GM18505 (cell line): ENCODE data around the gene FGF8.

Experiments used
- ATAC-seq: cut with Tn5 transposase; IDR thresholded peaks from one replicate; pipeline ENCODE4 v1.9.1; 2021; ENCODE audit not compliant: unreplicated experiment
- POLR2A ChIP-seq: IDR thresholded peaks from 4 replicates; pipeline ENCODE4 v1.6.1; 2011; ENCODE audit warnings: borderline replicate concordance; ENCODE audit not compliant: insufficient read depth, insufficient read length; ENCODE audit errors: extremely low read depth

FGF8 gene

DNA sequence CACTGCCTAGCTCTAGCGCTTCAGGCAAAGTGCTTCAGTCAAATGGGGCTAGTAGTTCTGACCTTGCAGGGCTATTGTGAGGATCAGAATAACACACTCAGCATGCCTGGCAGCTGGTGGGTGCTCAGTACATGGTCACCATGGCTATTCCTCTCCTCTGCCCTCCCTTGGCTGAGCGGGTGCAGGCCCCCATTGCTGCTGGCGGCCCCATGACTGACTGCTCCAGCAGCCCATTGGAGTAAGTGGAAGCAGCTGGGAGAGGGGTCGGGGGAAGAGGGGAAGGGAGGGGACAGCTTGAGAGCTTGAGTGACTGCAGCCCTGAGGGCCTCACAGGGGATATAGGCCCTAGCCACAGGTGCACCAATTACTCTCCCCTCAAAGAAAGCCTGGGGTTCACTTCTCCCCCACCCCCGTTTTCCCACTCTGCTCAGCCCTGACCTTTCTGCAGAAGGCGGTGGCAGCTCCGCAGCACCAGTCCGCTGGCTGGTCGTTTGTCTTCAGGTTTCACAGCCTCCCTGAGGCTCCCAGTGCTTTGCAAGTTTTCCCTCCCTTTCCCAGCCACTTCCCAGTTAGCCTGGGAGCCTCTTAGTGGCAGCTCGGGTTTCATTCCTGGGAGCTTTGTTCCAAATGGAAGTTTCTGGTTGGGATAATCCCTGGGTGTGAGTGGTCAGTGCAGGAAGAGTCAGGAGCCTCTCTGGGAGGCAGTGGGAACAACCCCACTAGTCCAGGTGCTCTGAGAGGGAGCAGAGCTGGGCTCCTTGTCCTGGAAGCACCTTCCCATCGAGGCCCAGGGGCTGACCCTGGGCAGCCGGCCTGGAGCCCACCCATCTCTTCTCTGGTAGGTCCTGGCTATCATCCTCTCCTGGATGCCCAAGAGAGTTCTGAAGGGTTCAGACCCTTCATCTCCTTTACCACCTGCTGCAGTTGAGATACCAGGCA lies 16.3 kb downstream of the FGF8 start:
- no peak for TF ChIP-seq POLR2A
- no peak for ATAC-seq

DNA sequence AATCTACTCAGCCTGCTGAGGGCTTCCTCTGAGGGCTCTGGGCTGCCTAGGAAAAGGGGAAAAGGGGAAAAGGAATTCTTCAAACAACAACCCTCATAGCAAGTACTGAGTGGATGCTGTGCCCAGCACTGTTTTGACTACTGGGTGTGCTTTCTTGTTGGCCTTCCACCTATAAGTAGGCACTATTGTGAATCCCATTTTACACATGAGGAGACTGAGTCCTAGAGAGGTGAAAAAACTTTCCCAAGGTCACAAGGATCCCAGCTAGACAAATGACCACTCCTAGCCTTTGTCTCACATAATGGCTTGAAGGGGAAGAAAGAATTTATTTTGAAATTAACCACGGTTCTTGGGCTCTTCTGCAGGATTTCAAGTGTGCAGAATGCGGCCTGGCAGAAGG lies 17.1 kb downstream of the FGF8 start:
- ATAC-seq: no peak
- no peak for TF ChIP-seq POLR2A

DNA sequence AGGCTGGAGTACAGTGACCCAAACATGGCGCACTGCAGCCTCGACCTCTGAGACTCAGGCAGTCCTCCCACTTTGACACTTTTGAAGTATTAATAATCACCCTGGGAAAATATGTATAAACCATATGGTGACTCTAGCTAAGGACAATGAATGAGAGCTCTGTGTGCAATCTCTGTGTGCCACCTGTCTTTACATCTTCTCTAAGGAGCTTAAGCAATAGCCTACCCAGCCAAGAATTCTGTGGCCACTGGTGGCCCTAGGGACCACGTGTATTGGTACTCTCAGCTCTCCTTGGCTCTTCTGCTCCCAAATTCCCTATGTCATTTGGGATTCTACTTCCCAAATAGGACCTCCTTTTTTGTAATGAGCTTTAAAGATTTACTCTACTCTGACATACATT lies 23.7 kb downstream of the FGF8 start:
- no peak for ATAC-seq
- no peak for TF ChIP-seq POLR2A

DNA sequence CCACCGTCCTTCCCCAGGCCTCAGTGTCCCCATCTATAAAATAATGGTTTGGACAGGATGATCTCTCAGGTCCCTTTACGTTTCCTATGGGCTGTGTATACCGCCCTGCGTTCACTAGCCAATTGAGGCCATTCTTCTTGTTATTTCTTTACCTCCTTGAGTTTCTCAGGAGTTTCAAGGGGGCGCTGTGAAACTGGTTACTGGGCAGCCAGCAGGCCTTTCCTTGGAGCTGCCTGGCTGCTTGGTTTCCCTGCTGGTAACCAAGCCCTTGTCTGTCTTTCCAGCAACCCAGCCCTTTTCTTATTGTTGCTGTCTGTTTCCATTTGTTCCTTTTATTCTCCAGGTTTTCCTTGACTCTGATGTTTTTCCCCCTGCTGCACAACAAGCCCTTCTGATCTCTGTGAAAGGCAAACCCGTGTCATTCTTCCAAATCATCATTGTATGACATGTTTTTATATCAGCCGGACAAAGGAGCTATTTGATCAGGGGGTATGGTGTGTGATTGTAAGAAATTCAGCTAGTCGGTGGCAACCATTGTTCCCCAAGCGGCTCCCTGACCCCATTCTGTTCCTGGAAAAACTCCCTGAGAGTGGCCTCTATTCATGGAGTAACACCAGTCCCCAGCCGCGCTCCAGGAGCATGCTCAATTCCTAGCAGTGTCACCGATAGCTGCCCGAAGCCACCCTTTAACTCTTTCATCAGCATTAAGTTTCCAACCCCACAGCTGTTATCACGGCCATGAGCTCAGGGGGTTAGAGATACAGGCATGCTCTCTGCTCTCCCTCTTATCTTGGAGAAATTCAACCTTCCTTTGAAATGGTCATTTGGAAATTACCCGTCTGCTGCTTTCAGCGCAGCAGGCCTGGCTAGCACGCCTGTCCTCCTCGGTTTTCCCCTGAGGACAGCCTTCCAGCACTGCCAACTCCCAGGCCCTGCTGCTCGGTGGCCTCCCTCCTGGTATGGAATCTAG lies 26.6 kb downstream of the FGF8 start:
- no peak for TF ChIP-seq POLR2A
- ATAC-seq: no peak

DNA sequence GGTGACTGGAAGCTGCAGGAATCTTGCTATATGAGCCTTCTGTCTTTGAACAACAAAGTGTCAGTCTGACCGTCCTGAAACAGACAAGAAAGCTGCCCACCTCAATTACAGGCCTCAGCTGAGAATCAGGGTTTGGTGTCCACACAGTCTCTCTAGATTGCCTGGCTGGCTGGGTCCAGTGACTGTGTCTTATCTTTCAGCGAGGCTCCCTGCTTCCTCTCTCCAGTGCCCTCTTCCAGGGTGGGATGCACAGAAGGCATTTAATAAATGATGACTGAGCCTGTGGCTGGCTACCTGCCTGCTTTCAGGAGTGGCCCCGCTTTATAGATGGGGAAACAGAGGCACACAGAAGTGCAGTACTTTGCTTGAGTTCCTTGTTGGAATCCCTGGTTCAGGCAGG lies 27.4 kb downstream of the FGF8 start:
- no peak for ATAC-seq
- no peak for TF ChIP-seq POLR2A

DNA sequence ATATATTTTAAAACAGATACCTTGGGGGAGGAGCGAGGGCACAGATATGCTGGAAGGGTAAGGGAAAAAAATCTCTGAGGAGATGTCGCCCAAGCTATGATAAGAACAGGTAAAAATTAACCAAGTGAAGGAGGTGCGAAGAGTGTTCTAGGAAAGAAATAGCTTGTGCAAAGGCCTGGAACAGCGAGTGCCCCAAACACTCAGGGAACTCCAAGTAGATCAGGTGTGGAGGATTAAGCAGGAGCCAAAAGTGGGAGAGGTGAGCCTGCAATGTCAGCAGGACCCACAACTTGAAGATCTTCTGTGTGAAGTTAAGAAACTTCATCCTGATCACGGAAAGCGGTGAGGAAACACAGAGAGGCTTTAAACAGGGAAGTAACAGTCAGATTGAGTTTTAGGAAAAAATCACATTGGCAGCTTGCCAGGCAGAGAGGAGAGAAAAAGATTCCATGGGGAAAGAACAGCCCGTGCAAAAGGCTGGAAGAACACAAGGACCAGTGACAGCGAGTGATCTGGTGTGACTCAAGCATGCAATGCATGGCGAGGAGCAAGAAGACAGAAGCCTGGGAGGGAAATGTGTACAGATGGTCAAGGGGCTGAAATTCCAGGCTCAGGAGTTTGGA lies 30.7 kb downstream of the FGF8 start:
- no peak for ATAC-seq
- no peak for TF ChIP-seq POLR2A

DNA sequence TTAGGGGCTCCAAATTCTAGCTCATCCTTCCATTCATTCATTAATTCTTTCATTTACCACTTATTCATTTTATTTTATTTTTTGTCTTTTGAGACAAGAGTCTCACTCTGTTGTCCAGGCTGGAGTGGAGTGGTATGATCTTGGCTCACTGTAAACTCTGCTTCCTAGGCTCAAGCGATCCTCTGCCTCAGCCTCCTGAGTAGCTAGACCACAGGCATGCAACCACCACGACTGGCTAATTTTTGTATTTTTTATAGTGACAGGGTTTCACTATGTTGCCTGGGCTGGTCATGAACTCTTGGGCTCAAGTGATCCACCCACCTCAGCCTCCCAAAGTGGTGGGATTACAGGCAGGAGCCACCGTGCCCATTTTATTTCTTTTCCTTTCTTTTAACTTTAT lies 31.6 kb downstream of the FGF8 start:
- no peak for TF ChIP-seq POLR2A
- no peak for ATAC-seq

DNA sequence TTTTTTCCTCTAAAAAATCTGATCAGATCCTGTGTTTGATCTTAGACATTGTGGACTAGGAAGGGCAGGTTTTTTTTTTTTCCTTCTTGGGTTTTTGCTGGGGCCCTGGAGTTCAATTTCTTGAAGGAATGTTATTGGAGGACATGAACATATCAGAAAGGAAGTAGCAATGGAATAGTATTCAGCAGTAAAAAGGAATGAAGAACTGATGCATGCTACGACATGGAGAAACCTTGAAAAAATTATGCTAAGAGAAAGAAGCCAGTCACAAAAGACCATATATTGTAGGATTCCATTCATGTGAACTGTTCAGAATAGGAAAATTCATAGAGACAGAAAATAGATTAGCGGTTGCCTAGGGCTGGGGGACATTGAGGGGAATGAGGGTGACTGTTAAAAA lies 34.0 kb downstream of the FGF8 start:
- no peak for TF ChIP-seq POLR2A
- ATAC-seq: no peak

DNA sequence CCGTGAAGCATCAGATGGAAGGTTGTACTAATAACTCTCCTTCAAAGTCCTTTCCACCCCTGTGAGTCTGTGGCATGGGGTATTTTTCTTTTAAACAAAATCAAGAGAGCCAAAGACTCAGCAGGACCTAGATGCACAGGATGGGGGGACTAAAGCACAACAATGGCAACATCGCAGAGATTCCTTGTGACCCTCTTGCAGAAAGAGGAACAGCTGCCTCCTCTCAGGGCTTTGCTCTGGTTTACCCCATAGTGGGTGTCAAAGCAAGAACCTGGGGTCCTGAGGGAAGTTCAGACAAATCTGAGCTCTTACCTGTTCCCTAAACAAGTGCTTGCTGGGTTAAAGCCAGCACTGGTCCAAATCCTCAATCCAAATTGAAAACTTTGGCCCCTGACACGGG lies 39.2 kb downstream of the FGF8 start:
- TF ChIP-seq POLR2A: no peak
- no peak for ATAC-seq

DNA sequence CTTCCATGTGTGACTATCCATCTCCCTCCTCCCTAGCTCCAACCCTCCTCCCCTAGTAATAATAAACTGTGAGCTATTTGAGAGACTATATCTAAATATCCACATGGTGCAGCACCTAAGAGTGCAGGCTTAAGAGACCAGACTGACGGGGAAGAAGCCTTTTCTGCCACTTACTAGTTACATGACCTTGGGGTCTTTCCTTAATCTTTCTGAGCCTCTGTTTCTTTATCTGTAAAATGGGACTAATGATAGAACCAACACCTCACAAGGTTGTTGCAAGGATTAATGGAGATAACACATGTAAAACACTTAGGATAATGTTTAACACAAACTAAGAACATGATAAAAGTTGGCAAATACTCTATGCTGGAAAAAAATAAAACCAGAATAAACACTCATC lies 43.8 kb downstream of the FGF8 start:
- no peak for ATAC-seq
- TF ChIP-seq POLR2A: no peak

DNA sequence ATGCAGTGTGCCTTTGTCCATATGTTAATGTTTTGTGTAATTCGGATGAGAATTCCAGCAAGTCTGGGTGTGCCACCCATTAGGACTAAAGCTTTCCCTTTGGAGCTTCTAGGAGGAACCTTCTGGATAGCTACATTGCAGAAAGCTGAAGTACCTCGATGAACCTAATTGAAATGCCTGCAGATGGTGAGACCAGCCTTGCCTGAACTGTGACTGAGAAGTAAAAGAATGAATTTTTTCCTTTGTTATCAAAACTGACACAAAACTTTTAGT lies 49.9 kb downstream of the FGF8 start:
- ATAC-seq: no peak
- TF ChIP-seq POLR2A: no peak

DNA sequence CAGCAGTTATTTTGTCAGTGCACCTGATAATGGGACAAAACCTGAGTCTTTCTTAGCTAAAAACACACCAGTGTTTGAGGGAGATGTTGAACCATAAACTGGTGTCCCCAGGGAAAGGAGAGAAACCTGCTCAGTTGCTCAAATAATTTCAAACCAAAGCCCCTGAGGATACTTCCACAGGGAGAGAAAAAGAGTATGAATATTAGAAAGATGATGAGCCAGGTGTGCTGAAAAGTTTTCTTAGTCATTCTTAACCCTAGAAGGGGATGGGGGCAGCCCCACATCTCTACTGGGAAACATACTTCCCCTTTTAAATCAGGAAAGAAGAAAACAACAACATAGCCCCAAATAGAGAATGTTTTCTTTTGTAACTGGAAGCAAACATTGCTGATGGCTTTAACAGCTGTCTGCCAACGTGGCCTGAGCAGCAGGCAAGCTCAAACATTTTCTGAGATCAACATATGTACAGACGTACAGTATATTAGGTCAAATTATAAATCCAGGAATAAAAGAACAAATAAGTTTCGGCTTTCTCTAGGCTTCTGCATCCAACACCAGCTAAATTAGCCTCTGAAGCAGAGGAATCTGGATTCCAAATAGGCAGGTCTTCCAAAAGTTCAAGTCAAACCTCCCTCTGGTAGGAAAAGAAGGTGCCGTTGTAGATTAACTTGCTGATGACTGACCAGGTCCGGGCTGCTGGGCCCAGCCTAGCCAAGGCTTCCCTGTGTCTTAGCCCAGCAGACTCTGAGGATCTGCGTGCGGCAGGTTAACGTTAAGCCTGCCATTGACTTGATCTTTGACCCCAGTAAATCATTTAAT lies 50.4 kb downstream of the FGF8 start:
- no peak for TF ChIP-seq POLR2A
- no peak for ATAC-seq

DNA sequence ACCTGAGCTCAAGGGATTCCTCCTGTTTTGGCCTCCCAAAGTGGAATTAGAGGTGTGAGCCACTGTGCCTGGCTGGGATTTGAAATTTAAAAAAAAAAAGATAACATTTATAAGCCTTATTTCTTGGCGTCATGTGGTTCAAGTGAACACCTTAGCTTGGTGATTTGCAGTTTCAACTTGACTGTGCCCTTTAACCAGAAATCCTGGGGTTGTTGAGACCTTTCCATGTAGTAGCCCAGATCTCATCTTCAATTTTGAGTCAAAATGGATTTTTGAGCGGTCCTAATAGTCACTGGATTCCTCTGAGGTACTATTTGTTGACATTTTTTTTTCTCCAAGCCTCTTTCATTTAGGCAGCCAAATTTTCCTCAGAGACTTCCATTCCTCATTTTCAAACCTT lies 51.5 kb downstream of the FGF8 start:
- ATAC-seq: no peak
- no peak for TF ChIP-seq POLR2A
